ENCODE data around the gene DDX54. TPM values are rescaled to one million over a fixed set of nuclear protein-coding genes. Genes with fewer than 3 reads are reported as not detected.

DDX54 gene
- 10 to 100 TPM; 77.3 to 96.2 TPM for total RNA-seq

- no peaks in the 10 kb centered on the region for H3K9me3 Mint-ChIP-seq
- H3K36me3 Mint-ChIP-seq = peaks cover 21 to 22% of the 10 kb centered on the region in 2 donors
- H3K27ac Mint-ChIP-seq = peak within 1 kb of the TSS; percentile 96
- DNase-seq (ENCODE audit: low spot score in 2 of 2) = peak; percentile 80 to 87
- peak; percentile 64 for ATAC-seq
These were observed at the start of gene DDX54, which contains the start of gene RITA1 for GRCh38 chr12:113185180-113186032. DDX54 (minus strand) TSS chr12:113185478; CDS start chr12:113185451, 27 bp downstream. RITA1 (plus strand) TSS chr12:113185721; CDS start chr12:113186747, 1,026 bp downstream.

DNA sequence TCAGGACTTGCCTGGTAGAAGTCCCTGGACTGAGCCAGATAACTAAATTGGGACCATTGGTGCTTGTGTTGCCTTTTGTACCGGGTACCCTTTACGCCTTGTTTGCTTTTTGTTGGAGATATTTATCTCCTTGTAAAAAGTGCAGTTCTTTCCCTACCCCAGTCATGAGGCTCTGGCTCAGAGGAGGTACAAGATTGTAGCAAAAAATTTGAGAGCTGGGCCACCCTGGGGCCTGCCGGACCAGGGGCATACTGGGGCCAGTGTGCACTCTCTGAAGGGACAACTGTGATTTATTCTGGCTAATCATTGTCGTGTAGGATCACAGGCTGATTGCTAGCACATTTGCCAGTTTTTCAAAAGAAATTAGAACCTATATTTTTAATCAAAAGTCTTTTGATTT lies 49.2 kb upstream of the DDX54 start:
- H3K36me3 Mint-ChIP-seq = peaks cover 18 to 37% of the 10 kb centered on the region in 2 donors
- DNase-seq (ENCODE audit: low spot score in 2 of 2) (peak in 1 of 2 donors; percentile 21), ATAC-seq (no peak)
- H3K9me3 Mint-ChIP-seq = no peaks in the 10 kb centered on the region
- H3K27ac Mint-ChIP-seq = no peak overlapping the region

DNA sequence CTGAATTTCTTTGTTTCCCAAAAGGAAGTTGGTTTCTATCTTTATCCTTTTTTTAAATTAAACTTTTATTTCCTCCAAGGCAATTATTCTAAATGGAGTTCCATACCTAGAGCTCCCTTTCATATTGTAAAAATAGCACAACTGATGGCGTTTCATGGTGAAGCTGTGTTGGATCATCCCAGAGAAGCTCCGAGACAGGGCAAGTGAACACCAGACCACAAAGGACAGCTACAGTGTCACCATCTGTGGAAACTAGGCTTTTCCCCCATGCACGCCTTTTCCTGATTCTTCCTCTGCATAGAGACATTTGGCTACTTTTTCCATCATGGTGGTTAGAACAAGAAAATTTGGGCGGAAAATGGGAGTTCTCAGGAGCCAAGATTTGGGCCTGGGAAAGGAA lies 48.7 kb upstream of the DDX54 start:
- no peak for ATAC-seq
- no peak for DNase-seq (ENCODE audit: low spot score in 2 of 2)
- Mint-ChIP-seq H3K36me3 (peaks cover 18 to 37% of the 10 kb centered on the region in 2 donors), H3K27ac (peak overlapping the region; percentile 55 to 79), H3K9me3 (no peaks in the 10 kb centered on the region)

DNA sequence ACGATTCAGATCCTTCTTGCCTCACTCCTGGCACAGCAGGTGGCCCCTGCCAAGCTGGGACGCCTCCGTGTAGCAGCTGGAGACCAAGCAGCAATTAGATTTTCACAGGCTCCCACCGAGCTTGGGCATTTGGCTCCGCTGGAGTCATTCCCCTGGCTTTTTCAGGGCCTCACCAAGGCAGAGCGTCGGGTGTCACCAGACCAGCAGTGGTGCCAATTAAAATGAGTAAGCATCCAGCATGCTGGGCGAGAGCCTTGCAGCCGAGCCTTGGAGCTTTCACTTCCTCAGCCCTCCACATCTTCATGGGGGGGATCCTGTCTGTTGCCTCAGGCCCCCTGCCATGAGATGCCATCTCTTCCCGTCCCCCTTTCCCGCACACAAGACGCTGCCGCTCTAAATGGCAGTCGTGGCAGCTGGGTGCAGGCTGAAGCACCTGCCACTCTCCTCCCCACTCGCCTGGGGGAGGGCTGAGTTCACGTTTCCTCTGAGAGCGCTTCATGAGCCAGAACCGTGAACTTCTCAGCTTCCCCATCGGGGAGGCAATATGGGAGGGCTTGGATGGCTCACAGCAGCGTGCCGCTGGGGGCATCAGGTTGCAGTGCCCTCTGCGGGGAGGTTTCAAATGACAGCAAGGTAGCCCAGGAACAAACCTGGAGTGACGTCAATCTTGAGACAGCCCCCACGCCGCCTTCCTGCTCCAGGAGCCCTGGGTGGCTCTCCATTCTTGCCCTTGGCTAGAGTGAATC lies 47.7 kb upstream of the DDX54 start:
- Mint-ChIP-seq H3K9me3 (no peaks in the 10 kb centered on the region), H3K27ac (peak overlapping the region; percentile 79 to 93), H3K36me3 (peaks cover 18 to 45% of the 10 kb centered on the region in 2 donors)
- DNase-seq (ENCODE audit: low spot score in 2 of 2) (peak; percentile 59 to 61), ATAC-seq (peak; percentile 44 to 79)

- peak in 1 of 2 donors; percentile 52 for DNase-seq (ENCODE audit: low spot score in 2 of 2)
- no peak for ATAC-seq
- Mint-ChIP-seq H3K9me3 (no peaks in the 10 kb centered on the region), H3K27ac (peak overlapping the region; percentile 44 to 79), H3K36me3 (peaks cover 18 to 53% of the 10 kb centered on the region in 2 donors)
These were observed 47.0 kb upstream of the DDX54 start for GRCh38 chr12:113232089-113232839.

GRCh38 chr12:113231235-113232088 lies 46.2 kb upstream of the DDX54 start:
- Mint-ChIP-seq H3K36me3 (peaks cover 18 to 53% of the 10 kb centered on the region in 2 donors), H3K27ac (no peak overlapping the region), H3K9me3 (no peaks in the 10 kb centered on the region)
- ATAC-seq (no peak), DNase-seq (ENCODE audit: low spot score in 2 of 2) (peak in 1 of 2 donors; percentile 25)

DNA sequence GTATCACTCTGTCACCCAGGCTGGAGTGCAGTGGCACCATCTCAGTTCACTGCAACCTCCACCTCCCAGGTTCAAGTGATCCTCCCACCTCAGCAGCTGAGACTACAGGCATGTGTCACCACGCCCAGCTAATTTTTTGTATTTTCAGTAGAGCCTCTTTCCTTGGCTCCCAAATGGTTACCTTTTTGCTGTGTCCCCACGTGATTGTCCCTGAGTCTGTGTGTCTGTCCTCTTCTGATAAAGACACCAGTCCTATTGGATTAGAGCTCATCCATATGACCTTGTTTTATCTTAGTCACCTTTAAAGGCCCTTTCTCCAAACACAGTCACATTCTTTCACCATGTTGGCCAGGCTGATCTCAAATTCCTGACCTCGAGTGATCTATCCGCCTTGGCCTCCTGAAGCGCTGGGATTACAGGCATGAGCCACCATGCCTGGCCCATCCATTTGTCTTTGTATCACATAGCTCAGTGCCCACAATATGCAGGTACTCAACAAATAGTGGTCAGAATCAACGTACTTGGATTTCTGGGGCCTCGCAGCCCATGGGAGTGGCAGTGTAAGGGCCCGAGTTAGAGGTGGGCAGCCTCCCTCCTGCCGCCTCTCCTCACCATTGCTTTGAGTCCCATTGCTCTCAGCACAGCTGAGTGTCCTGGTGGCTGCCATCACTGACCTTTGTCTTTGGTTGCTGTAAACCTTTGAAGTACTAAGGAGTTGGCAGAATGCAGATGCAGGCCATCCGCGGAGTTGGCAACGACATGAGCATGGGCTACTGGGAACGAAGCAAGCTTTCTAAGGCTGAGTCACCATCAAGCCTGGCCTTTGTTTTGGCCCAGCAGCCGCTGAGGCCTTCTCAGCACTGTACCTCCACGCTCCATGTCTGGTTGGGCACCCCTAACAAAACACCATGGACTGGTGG lies 45.3 kb upstream of the DDX54 start:
- DNase-seq (ENCODE audit: low spot score in 2 of 2) = no peak
- H3K36me3 Mint-ChIP-seq = peaks cover 18 to 53% of the 10 kb centered on the region in 2 donors
- ATAC-seq = peak in 1 of 2 donors; percentile 51
- no peaks in the 10 kb centered on the region for H3K9me3 Mint-ChIP-seq
- peak overlapping the region; percentile 87 to 91 for H3K27ac Mint-ChIP-seq

GRCh38 chr12:113228394-113229028 lies 43.2 kb upstream of the DDX54 start:
- H3K9me3 Mint-ChIP-seq = no peaks in the 10 kb centered on the region
- no peak for ATAC-seq
- H3K36me3 Mint-ChIP-seq = peaks cover 16 to 45% of the 10 kb centered on the region in 2 donors

GRCh38 chr12:113227686-113228391 lies 42.6 kb upstream of the DDX54 start:
- ATAC-seq (no peak), DNase-seq (ENCODE audit: low spot score in 2 of 2) (no peak)
- Mint-ChIP-seq H3K9me3 (no peaks in the 10 kb centered on the region), H3K36me3 (peaks cover 9 to 38% of the 10 kb centered on the region in 2 donors), H3K27ac (peak overlapping the region; percentile 87 to 88)

More at GRCh38 chr12:113228394-113229028, 43.2 kb upstream of the DDX54 start:
- DNase-seq (ENCODE audit: low spot score in 2 of 2) = no peak
- H3K27ac Mint-ChIP-seq = peak overlapping the region; percentile 87 to 88

DNA sequence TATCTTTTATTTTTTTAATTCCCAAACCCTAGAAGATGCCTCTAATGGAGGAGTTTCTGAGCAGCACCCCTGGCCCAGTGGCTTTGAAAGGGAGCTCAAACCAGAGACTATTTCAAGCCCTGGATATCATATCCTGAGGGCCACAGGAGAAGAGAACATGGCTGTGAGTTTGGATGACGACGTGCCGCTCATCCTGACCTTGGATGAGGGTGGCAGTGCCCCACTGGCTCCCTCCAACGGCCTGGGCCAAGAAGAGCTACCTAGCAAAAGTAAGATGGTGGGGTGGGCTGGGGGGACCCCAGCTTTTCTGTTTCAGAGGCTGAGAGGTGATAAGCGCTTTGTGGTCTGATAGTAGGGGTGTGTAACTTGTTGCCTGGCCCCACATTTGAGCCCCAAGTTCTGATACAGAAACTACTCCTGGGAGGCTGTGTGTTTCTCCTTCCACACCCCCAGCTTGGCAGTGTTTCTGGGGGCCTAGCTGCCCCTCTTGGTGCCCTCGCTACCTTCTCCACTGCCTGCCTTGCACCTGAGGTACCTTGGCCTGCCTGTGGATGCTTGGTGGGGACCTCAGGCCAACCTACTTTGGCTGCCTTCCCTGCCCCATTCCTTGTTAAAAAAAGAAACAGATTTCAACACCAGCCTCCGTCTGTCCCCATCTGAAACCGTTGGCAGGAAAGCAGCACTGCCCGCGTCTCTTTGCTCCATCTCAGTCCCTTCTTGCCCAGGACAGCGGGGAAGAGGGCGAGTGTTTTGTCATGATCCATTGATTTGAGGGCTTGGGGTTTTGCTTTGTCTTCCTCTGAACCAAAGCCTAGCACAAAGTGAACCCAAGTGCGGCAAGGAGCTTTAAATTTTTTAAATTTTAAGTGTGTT lies 41.7 kb upstream of the DDX54 start:
- no peaks in the 10 kb centered on the region for H3K9me3 Mint-ChIP-seq
- H3K36me3 Mint-ChIP-seq = peaks cover 5 to 35% of the 10 kb centered on the region in 2 donors
- H3K27ac Mint-ChIP-seq = peak overlapping the region; percentile 12 to 94
- no peak for ATAC-seq
- no peak for DNase-seq (ENCODE audit: low spot score in 2 of 2)

DNA sequence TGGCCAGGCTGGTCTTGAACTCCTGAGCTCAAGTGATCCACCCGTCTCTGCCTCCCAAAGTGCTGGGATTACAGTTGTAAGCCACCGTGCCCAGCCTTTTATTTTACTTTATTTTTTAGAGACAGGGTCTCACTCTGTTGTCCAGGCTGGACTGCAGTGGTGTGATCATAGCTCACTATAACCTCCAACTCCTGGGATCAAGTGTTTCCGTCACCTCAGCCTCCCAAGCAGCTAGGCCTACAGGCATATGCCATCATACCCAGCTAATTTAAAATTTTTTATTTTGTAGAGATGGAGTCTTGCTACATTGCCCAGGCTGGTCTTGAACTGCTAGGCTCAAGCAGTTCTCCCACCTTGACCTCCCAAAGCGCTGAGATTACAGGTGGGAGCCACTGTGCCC lies 39.7 kb upstream of the DDX54 start:
- no peak for DNase-seq (ENCODE audit: low spot score in 2 of 2)
- ATAC-seq = no peak
- H3K9me3 Mint-ChIP-seq = no peaks in the 10 kb centered on the region
- H3K36me3 Mint-ChIP-seq = peaks cover 7 to 19% of the 10 kb centered on the region in 2 donors
- H3K27ac Mint-ChIP-seq = no peak overlapping the region

- H3K9me3 Mint-ChIP-seq = no peaks in the 10 kb centered on the region
- peaks cover 7% of the 10 kb centered on the region in 2 donors for H3K36me3 Mint-ChIP-seq
- DNase-seq (ENCODE audit: low spot score in 2 of 2) (no peak), ATAC-seq (no peak)
- H3K27ac Mint-ChIP-seq = peak overlapping the region; percentile 59 to 93
These were observed 37.7 kb upstream of the DDX54 start for GRCh38 chr12:113222730-113223531.

Data from activated naive CD4-positive, alpha-beta T cell treated with anti-CD3 and anti-CD28 coated beads, Interleukin-2, amount 50 U/mL, for 72 hours (primary cell).